Measurements from ENCODE around the gene KRT4. TPM values are rescaled to one million over a fixed set of nuclear protein-coding genes. Genes with fewer than 3 reads are reported as not detected.

Gene KRT4
- total RNA-seq, 4 donors from 2014 or later, result 3.5 to 227 (median 10.8) TPM

- 61 to 94% methylated on average over 3 to 7 of the region's 9 CpGs for WGBS, 2 donors (ENCODE audit: low coverage in 1 of 2)
- Histone ChIP-seq H3K27ac (no peak overlapping the region), H3K4me3 (no peak overlapping the region), H3K36me3 (no peaks in the 10 kb centered on the region), H3K4me1 (no peaks in the 10 kb centered on the region), H3K9me3 (no peaks in the 10 kb centered on the region), H3K27me3 (peaks cover 51% of the 10 kb centered on the region)
- no peak for ATAC-seq
- TF ChIP-seq POLR2A (IDR thresholded peaks at IDR 0.05) (no peak), CTCF (IDR thresholded peaks at IDR 0.05) (no peak), POLR2AphosphoS5 (IDR thresholded peaks at IDR 0.05) (no peak), EP300 (IDR thresholded peaks at IDR 0.05) (no peak)
Observed at GRCh38 chr12:52837413-52837741, 23.5 kb upstream of the KRT4 start.

- Histone ChIP-seq H3K27me3 (peaks cover 51% of the 10 kb centered on the region), H3K36me3 (no peaks in the 10 kb centered on the region), H3K4me3 (no peak overlapping the region), H3K4me1 (no peaks in the 10 kb centered on the region), H3K27ac (no peak overlapping the region), H3K9me3 (no peaks in the 10 kb centered on the region)
- no peak for ATAC-seq
- TF ChIP-seq POLR2AphosphoS5 (IDR thresholded peaks at IDR 0.05), result no peak
- no peak for TF ChIP-seq POLR2A (IDR thresholded peaks at IDR 0.05)
- TF ChIP-seq CTCF (IDR thresholded peaks at IDR 0.05), result no peak
- no peak for TF ChIP-seq EP300 (IDR thresholded peaks at IDR 0.05)
- 77 to 79% methylated on average over 5 to 8 of the region's 9 CpGs for WGBS, 2 donors (ENCODE audit: low coverage in 1 of 2)
Observed at GRCh38 chr12:52836491-52837412, 22.8 kb upstream of the KRT4 start.

- ATAC-seq, result no peak
- no CpG with 5 or more reads among the region's 7 CpGs for WGBS, 2 donors (ENCODE audit: low coverage in 1 of 2)
- Histone ChIP-seq H3K4me3 (no peak overlapping the region), H3K9me3 (no peaks in the 10 kb centered on the region), H3K4me1 (no peaks in the 10 kb centered on the region), H3K36me3 (no peaks in the 10 kb centered on the region), H3K27ac (no peak overlapping the region), H3K27me3 (peaks cover 51% of the 10 kb centered on the region)
- TF ChIP-seq EP300 (IDR thresholded peaks at IDR 0.05) (no peak), POLR2A (IDR thresholded peaks at IDR 0.05) (no peak), CTCF (IDR thresholded peaks at IDR 0.05) (no peak)
Observed at GRCh38 chr12:52836042-52836466, 22.1 kb upstream of the KRT4 start.

GRCh38 chr12:52835271-52836041, 21.5 kb upstream of the KRT4 start:
- H3K4me3 ChIP-seq, result no peak overlapping the region
- peaks cover 51% of the 10 kb centered on the region for H3K27me3 ChIP-seq
- no peaks in the 10 kb centered on the region for H3K36me3 ChIP-seq
- 77% methylated on average over 5 of the region's 15 CpGs; no CpG with 5 or more reads in 1 of the 2 donors for WGBS, 2 donors (ENCODE audit: low coverage in 1 of 2)
- no peaks in the 10 kb centered on the region for H3K4me1 ChIP-seq
- H3K9me3 ChIP-seq, result no peaks in the 10 kb centered on the region
- no peak for ATAC-seq
- TF ChIP-seq POLR2AphosphoS5 (IDR thresholded peaks at IDR 0.05) (no peak), CTCF (IDR thresholded peaks at IDR 0.05) (no peak), POLR2A (IDR thresholded peaks at IDR 0.05) (no peak), EP300 (IDR thresholded peaks at IDR 0.05) (no peak)
- no peak overlapping the region for H3K27ac ChIP-seq

Measured in gastroesophageal sphincter (tissue), 4 donors.